IgD-negative memory B cell (primary cell): ENCODE measurements around the gene TMEM87A. TPM values are rescaled to one million over a fixed set of nuclear protein-coding genes. Genes with fewer than 3 reads are reported as not detected.
A peak's percentile ranks its signal among the peaks of the same experiment; 100 is the strongest.

Experiments used
- H3K27ac Mint-ChIP-seq, 3 donors: one replicate each; pipeline ENCODE4 v1.8.0; 2020 to 2022; ENCODE audit warnings: mild to moderate bottlenecking in 3 of 3, mixed read lengths in 3 of 3, moderate library complexity in 1 of 3
- H3K27me3 Mint-ChIP-seq: one replicate; pipeline ENCODE4 v1.8.0; 2021; ENCODE audit warnings: mixed read lengths
- H3K36me3 Mint-ChIP-seq: one replicate; pipeline ENCODE4 v1.8.0; 2020; ENCODE audit warnings: mild to moderate bottlenecking, mixed read lengths
- H3K4me1 Mint-ChIP-seq, 3 donors: one replicate each; pipeline ENCODE4 v1.8.0; 2020 to 2022; ENCODE audit warnings: mixed read lengths in 3 of 3, mild to moderate bottlenecking in 1 of 3
- H3K4me3 Mint-ChIP-seq, 4 donors: one replicate each; pipeline ENCODE4 v1.8.0; 2020 to 2022; ENCODE audit warnings: mild to moderate bottlenecking in 4 of 4, mixed read lengths in 4 of 4, moderate library complexity in 3 of 4
- H3K9me3 Mint-ChIP-seq, 3 donors: one replicate each; pipeline ENCODE4 v1.8.0; 2020 to 2021; ENCODE audit warnings: mixed read lengths in 3 of 3, mild to moderate bottlenecking in 1 of 3
- polyA plus RNA-seq: library from polyadenylated mRNA; unstranded; fragments of 300-500 nt; fragmentation: Illumina TruSeq; gene quantifications from one replicate; pipeline ENCODE4 v1.2.3, GENCODE V29; 2021

TMEM87A gene
- polyA plus RNA-seq, 1 donor from 2014 or later: 39.2 TPM

- H3K9me3 Mint-ChIP-seq: no peaks in the 10 kb centered on the region
- no peaks in the 10 kb centered on the region for H3K27me3 Mint-ChIP-seq
- H3K36me3 Mint-ChIP-seq: peaks cover 9% of the 10 kb centered on the region
- no peak overlapping the region for H3K27ac Mint-ChIP-seq
- H3K4me3 Mint-ChIP-seq: no peak overlapping the region
- H3K4me1 Mint-ChIP-seq: no peaks in the 10 kb centered on the region
These were observed 9.7 kb upstream of the TMEM87A start for GRCh38 chr15:42282926-42283325.

- Mint-ChIP-seq H3K27ac (no peak overlapping the region), H3K4me1 (no peaks in the 10 kb centered on the region), H3K36me3 (peaks cover 6% of the 10 kb centered on the region), H3K27me3 (no peaks in the 10 kb centered on the region), H3K9me3 (no peaks in the 10 kb centered on the region), H3K4me3 (no peak overlapping the region)
These were observed 9.1 kb upstream of the TMEM87A start for GRCh38 chr15:42282344-42282743.

GRCh38 chr15:42279234-42279723, 6.0 kb upstream of the TMEM87A start:
- Mint-ChIP-seq H3K27me3 (no peaks in the 10 kb centered on the region), H3K36me3 (peaks cover 4% of the 10 kb centered on the region), H3K4me3 (no peak overlapping the region), H3K4me1 (peaks cover 9 to 17% (median 16%) of the 10 kb centered on the region in 3 donors), H3K27ac (no peak overlapping the region), H3K9me3 (no peaks in the 10 kb centered on the region)

- H3K27me3 Mint-ChIP-seq: no peaks in the 10 kb centered on the region
- peaks cover 4% of the 10 kb centered on the region for H3K36me3 Mint-ChIP-seq
- no peak overlapping the region for H3K27ac Mint-ChIP-seq
- H3K9me3 Mint-ChIP-seq: no peaks in the 10 kb centered on the region
- H3K4me1 Mint-ChIP-seq: peaks cover 22 to 26% (median 24%) of the 10 kb centered on the region in 3 donors
- peak overlapping the region in 1 of 4 donors; percentile 26 for H3K4me3 Mint-ChIP-seq
These were observed 3.5 kb upstream of the TMEM87A start for GRCh38 chr15:42276762-42277161.

GRCh38 chr15:42275780-42276391, 2.7 kb upstream of the TMEM87A start:
- H3K9me3 Mint-ChIP-seq: no peaks in the 10 kb centered on the region
- peaks cover 26 to 33% (median 30%) of the 10 kb centered on the region in 3 donors for H3K4me1 Mint-ChIP-seq
- peak overlapping the region; percentile 67 to 97 (median 87) for H3K27ac Mint-ChIP-seq
- H3K4me3 Mint-ChIP-seq: peak overlapping the region; percentile 90 to 100 (median 100)
- H3K27me3 Mint-ChIP-seq: no peaks in the 10 kb centered on the region
- H3K36me3 Mint-ChIP-seq: peaks cover 4% of the 10 kb centered on the region

GRCh38 chr15:42274702-42274989, 1.4 kb upstream of the TMEM87A start:
- Mint-ChIP-seq H3K27ac (peak overlapping the region; percentile 97 to 99 (median 99)), H3K36me3 (peaks cover 4% of the 10 kb centered on the region), H3K4me1 (peaks cover 28 to 39% (median 34%) of the 10 kb centered on the region in 3 donors), H3K27me3 (no peaks in the 10 kb centered on the region), H3K4me3 (peak overlapping the region; percentile 90 to 100 (median 100)), H3K9me3 (no peaks in the 10 kb centered on the region)

- Mint-ChIP-seq H3K4me3 (peak overlapping the region; percentile 90 to 100 (median 100)), H3K27ac (peak overlapping the region; percentile 97 to 99 (median 99)), H3K36me3 (peaks cover 6% of the 10 kb centered on the region), H3K9me3 (no peaks in the 10 kb centered on the region), H3K27me3 (no peaks in the 10 kb centered on the region), H3K4me1 (peaks cover 31 to 42% (median 34%) of the 10 kb centered on the region in 3 donors)
These were observed 868 bp upstream of the TMEM87A start for GRCh38 chr15:42273900-42274701.

- Mint-ChIP-seq H3K36me3 (peaks cover 2% of the 10 kb centered on the region), H3K9me3 (no peaks in the 10 kb centered on the region), H3K4me3 (peak overlapping the region in 1 of 4 donors; percentile 34), H3K27me3 (no peaks in the 10 kb centered on the region), H3K4me1 (peaks cover 27 to 40% (median 36%) of the 10 kb centered on the region in 3 donors), H3K27ac (peak overlapping the region in 1 of 3 donors; percentile 39)
These were observed 2.2 kb downstream of the TMEM87A start for GRCh38 chr15:42270996-42271395.

GRCh38 chr15:42270551-42270950, 2.7 kb downstream of the TMEM87A start:
- H3K9me3 Mint-ChIP-seq: no peaks in the 10 kb centered on the region
- H3K27ac Mint-ChIP-seq: no peak overlapping the region

GRCh38 chr15:42267286-42267685, 5.9 kb downstream of the TMEM87A start:
- Mint-ChIP-seq H3K4me3 (no peak overlapping the region), H3K27ac (no peak overlapping the region), H3K4me1 (peaks cover 16 to 24% (median 17%) of the 10 kb centered on the region in 3 donors), H3K36me3 (peaks cover 9% of the 10 kb centered on the region), H3K9me3 (no peaks in the 10 kb centered on the region), H3K27me3 (no peaks in the 10 kb centered on the region)

More at GRCh38 chr15:42270551-42270950, 2.7 kb downstream of the TMEM87A start:
- H3K4me3 Mint-ChIP-seq: peak overlapping the region in 2 of 4 donors; percentile 34 to 70
- no peaks in the 10 kb centered on the region for H3K27me3 Mint-ChIP-seq
- H3K4me1 Mint-ChIP-seq: peaks cover 23 to 35% (median 32%) of the 10 kb centered on the region in 3 donors
- H3K36me3 Mint-ChIP-seq: peaks cover 4% of the 10 kb centered on the region

- Mint-ChIP-seq H3K4me3 (no peak overlapping the region), H3K27me3 (no peaks in the 10 kb centered on the region), H3K27ac (no peak overlapping the region), H3K9me3 (no peaks in the 10 kb centered on the region), H3K4me1 (peaks cover 4 to 7% (median 7%) of the 10 kb centered on the region in 3 donors), H3K36me3 (peaks cover 14% of the 10 kb centered on the region)
These were observed 8.4 kb downstream of the TMEM87A start for GRCh38 chr15:42264795-42265194.

GRCh38 chr15:42253300-42253699, 19.9 kb downstream of the TMEM87A start:
- no peaks in the 10 kb centered on the region for H3K27me3 Mint-ChIP-seq
- H3K4me3 Mint-ChIP-seq: no peak overlapping the region
- peaks cover 10% of the 10 kb centered on the region for H3K36me3 Mint-ChIP-seq
- H3K27ac Mint-ChIP-seq: no peak overlapping the region
- peaks cover 0 to 5% (median 3%) of the 10 kb centered on the region in 3 donors for H3K4me1 Mint-ChIP-seq
- H3K9me3 Mint-ChIP-seq: no peaks in the 10 kb centered on the region

GRCh38 chr15:42240823-42241222, 32.4 kb downstream of the TMEM87A start:
- H3K4me3 Mint-ChIP-seq: no peak overlapping the region
- H3K9me3 Mint-ChIP-seq: no peaks in the 10 kb centered on the region
- H3K4me1 Mint-ChIP-seq: peaks cover 0 to 3% (median 0%) of the 10 kb centered on the region in 3 donors
- H3K36me3 Mint-ChIP-seq: peaks cover 7% of the 10 kb centered on the region
- no peak overlapping the region for H3K27ac Mint-ChIP-seq
- H3K27me3 Mint-ChIP-seq: no peaks in the 10 kb centered on the region

- Mint-ChIP-seq H3K36me3 (peaks cover 10% of the 10 kb centered on the region), H3K9me3 (no peaks in the 10 kb centered on the region), H3K4me1 (no peaks in the 10 kb centered on the region), H3K27me3 (no peaks in the 10 kb centered on the region), H3K4me3 (no peak overlapping the region), H3K27ac (no peak overlapping the region)
These were observed 33.6 kb downstream of the TMEM87A start for GRCh38 chr15:42239528-42240182.

GRCh38 chr15:42233107-42233506, 40.1 kb downstream of the TMEM87A start:
- Mint-ChIP-seq H3K27me3 (no peaks in the 10 kb centered on the region), H3K27ac (peak overlapping the region in 1 of 3 donors; percentile 59)

More at GRCh38 chr15:42233107-42233506, 40.1 kb downstream of the TMEM87A start:
- no peak overlapping the region for H3K4me3 Mint-ChIP-seq
- peaks cover 8% of the 10 kb centered on the region for H3K36me3 Mint-ChIP-seq
- H3K4me1 Mint-ChIP-seq: no peaks in the 10 kb centered on the region
- no peaks in the 10 kb centered on the region for H3K9me3 Mint-ChIP-seq
